Stimulated activated CD4-positive, alpha-beta T cell treated with anti-CD3 and anti-CD28 coated beads, Interleukin-1b, Interleukin-23, amount 100 ng/mL, for 1 hour (primary cell): ENCODE results near the gene REC114.
"Not testable (repeated sequence)": the region's sequence is repeated elsewhere in the genome, so short reads cannot be mapped to it uniquely, and the experiment has no call there.

Source experiments
- DNase-seq, 2 donors: peaks; one replicate each; pipeline ENCODE4 v3.0.0-alpha.2; 2020; ENCODE audit warnings: low read depth in 2 of 2

Gene REC114, protein sequence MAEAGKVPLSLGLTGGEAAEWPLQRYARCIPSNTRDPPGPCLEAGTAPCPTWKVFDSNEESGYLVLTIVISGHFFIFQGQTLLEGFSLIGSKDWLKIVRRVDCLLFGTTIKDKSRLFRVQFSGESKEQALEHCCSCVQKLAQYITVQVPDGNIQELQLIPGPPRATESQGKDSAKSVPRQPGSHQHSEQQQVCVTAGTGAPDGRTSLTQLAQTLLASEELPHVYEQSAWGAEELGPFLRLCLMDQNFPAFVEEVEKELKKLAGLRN

DNA sequence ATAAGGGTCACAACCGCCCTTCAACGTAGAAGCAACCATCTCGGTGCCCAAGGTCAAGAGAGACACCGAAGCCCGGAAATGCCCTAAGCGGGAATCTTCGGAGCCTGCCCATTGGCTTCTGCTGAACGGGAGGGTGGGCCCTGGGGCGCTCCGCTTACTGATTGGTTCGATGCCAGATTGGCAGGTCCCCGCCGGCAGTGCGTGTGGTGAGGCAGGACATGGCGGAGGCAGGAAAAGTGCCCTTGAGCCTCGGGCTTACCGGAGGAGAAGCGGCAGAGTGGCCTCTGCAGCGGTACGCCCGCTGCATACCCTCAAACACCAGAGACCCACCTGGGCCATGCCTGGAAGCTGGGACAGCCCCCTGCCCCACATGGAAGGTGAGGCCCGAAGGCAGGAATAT, at the start of gene REC114:
TSS of gene REC114 (plus strand) at position 197 of the 400 bp plus-strand sequence. CDS start at position 219, 22 bp downstream.
- DNase-seq = no peak

DNA sequence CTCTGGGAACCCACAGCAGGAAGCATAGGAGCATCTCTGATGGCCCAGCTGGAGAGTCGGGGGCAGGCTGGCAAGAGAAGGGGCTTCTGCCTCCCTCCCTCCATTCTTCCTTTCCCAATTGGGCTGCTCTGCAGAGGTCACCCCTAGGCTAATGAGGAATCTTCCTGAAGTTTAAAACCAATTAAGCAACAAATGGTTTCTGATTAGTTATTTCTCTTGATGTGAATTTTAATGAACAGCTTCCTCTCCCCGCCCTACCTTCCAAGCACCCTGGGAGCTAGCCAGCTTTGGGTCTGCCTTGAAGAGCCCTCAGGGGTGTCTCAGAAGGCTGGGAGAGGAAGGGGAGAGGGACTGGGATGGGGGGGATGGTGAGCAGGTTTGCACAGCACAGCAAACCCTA, 49.6 kb upstream of the REC114 start:
- DNase-seq = no peak

DNA sequence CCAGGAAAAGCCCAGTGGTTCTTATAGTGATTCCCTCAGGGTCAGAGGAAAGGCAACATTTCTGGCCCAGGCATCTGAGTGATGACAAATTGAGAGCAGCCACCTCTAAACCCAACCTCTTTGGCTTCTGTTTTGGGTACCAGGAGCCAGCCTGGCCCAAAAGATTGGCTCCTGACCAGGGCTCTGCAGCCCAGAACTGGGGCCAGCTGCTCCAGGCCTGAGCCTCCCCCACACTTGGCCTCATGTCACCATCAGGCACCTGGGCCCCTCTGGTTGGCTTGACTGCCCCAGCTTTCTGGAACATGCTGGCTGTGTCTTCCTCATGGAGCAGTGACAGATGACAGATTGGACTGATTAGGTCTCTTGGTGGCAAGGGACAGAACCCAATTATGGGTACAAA, 48.2 kb upstream of the REC114 start:
- DNase-seq = no peak

DNA sequence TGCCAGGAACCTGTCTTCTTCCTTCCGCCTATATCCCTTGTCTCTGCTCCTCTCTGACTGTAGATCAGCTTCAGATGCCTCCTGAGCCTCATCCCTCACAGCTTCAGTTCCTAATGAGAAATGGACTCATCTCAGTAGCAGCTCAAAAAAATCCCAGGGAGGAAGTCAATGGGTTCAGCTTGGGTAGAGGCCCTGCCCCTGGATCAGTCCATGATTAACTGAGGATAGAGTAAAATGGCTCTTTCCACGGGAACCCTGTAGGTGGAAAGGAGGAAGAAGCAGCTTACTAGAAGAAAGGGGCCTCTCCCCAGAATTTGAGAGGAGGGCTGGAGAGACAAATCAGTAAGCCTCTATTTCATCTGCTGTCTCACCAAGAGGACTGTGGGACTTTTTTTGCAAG, 47.3 kb upstream of the REC114 start:
- no peak for DNase-seq

DNA sequence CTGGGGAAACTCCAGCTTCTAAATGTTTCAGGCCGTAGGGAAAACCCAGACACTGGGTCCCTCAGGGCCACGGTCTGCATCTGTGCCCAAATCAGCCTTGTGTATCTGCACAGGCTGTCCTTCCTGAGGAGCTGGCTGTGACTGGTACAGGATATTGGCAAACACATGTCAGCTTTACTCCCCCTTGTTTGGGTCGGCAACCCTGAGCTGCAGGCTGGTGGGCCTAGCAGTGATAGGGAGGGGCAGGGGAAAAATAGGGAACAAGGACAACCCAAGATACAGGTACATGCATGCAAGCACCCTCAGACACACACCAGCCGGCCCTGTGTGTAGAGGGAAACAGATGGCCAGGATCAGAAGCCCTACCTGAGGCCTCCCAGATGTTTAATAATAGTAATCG, 45.5 kb upstream of the REC114 start:
- no peak for DNase-seq

DNA sequence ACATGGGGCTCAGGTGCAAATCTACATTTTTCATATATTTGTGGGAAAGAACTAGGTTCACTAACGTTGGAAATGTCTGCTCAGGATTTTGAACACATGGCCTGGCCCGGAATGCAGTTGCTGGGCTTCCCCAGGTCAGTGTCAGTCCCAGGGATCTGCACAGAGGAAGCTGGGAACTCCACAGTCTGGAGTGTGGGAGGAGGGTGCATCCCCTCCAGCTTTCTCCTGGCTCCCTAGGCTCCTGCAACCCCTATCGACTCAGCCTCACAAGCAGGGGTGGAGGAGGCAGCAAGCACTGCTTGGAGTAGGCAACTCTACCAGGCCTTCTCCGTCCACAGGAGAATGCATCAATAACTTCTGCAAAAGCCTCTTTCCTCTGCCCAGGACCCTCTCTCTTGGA, 44.1 kb upstream of the REC114 start:
- DNase-seq = no peak

DNA sequence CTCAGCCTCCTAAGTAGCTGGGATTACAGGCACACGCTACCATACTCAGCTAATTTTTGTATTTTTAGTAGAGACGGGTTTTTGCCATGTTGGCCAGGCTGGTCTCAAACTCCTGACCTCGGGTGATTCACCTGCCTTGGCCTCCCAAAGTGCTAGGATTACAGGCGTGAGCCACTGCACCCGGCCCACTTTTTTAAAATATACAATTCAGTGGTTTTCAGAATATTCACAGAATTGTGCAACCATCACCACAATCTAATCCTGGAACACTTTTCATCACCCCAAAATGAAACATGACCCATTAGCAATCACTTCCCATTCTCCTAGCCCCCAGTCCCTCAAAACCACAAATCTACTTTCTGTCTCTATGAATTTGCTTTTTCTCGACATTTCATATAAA, 42.7 kb upstream of the REC114 start:
- DNase-seq = not testable (repeated sequence)

DNA sequence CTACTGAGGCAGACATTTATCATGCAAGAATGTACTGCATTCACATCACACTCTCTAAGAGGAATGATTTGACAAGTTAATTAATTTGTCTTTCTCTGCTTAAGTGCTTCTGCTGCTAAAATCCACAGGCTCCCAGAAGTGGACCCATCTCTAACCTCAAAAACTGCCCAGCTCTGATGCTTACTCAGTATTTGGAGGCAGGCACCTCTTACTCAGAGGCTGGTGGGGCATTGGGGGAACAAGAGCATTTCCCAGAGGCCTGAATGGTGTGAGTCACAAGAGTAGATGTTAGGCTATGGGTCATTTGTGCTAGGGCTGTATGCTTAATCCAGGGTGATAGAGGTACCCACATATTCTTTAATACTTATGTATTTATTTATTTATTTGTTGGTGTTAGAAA, 39.8 kb upstream of the REC114 start:
- DNase-seq = no peak

DNA sequence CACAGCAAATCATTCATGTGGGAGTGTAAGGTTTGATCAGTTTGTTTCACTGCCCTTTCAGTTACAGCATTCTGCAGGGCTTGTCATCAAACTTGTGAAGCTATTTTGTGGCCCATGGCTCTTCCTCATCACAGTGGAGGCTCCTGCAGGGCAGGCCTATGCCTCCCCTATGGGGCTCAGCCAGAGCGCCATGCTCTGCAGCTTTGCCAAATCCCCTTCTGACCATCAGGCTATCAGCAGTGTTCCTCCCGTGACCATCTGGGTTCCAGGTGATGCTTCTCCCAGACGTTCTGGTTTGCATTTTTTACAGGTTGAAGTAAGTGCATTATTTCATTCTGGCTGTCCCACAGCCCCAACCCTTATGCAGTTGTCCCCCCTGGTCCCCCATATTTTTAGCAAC, 28.1 kb upstream of the REC114 start:
- DNase-seq = no peak

DNA sequence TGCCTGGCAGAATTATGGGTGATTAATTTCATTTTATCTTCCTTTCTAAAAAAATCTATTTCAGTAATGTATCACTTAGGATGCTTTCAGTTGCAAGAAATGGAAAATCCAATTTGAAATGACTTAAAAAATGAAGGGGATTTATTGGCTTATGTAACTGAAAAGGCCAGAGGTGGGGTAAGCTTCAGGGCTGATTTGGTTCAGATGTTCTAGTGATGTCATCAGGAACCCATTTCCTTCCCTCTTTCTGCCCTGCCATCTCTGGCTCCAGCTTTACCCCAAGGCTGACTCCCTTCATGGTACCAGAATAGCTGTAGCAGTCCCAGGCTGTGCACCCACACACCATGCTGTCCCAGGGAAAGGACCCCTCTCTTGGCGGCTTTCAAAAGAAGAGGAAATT, 18.5 kb upstream of the REC114 start:
- no peak for DNase-seq

DNA sequence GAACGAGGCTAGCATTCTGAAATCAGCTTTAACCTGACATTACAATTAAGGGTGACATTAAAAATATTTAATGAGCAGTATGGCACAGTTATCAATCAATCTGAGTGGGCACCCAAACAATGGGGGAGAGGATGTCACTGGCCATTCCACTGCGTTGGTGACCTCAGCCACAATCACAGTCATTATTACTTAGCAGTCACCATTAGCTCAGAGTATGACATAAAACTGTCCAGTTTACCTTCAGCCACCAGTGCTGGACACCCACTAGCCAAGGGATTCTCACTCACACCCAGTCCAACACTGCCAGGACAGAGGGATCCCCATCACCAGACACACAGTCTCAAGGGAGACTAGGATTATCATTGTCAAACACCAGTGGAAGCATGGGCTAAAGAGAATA, 17.5 kb upstream of the REC114 start:
- no peak for DNase-seq

DNA sequence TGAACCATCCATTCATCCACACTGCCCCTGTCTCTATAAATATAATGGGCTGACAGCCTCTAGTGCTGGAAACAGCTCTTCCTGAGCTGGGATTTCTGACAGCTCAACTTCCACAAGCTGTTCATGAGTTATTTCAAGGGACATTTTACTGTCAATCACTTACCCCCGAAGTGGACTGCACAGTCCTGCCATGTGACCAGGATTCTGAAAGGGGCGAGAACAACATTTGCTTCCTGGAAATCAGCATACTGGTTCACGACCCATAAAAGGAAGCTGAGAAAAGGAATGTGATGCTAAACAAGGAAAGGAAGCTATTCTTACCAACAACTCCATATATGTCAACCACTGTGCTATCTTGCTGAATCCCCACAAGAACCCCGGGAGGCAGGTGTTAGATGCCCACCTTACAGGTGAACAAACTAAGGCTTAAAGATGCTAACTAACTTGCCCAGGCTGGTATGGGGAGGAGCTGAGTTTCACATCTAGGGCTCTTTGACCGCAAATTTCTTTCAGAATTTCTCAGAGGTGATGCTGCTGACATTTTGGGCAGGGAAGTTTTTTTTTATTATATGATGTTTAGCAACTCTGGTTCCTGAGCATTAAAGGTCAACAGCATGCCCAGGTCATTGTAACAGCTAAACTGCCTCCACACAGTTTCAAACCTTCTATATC, 16.5 kb upstream of the REC114 start:
- DNase-seq = no peak

DNA sequence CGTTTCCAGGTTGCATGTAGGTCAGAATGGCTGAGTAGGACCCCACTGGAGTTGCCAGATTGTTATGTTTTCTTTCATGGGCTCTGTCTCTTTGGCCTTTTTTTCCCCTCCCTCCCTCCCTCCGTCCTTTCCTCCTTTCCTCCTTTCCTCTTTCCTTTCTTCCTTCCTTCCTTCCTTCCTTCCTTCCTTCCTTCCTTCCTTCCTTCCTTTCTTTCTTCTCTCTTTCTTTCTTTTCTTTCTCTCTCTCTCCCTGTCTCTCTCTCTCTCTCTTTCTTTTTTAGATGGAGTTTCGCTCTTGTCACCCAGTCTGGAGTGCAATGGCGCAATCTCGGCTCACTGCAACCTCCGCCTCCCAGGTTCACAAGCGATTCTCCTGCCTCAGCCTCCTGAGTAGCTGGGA, 11.6 kb upstream of the REC114 start:
- DNase-seq = not testable (repeated sequence)

DNA sequence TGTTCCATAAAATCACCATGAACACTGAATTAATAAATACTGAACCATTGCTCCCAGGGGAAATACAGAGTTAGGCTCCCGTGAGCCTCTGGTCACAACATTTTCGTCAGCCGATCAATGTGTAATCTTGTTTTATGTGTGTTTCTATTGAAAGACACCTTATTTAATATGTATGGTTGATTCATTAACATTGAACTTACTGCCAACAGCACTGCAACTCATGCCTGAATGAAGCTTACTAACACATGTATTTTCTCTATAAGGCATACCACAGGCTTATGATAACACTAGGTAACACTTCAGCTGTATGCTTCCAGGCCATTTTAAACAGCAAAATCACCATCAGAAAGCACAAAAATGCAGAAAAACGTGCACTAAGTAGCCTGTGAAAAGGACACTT, 9.1 kb upstream of the REC114 start:
- DNase-seq = no peak

DNA sequence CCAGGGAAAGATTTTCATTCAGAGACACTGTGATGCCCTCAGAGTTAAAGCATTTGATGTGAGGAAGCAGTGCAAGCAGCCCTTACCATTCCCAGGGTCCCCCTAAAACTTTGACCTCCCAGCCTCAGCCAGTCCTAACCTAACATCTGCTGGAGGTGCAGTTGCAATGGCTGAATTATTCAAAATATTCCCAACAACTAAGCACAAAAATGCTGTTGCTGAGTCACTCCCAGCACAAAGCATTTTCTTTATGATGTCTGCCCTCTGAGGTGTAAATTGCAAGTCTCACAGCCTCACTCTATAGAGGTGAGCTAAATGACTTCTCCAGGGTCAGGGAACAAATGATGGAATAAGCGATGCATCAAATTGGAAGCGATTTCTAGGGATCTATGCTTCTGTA, 6.4 kb upstream of the REC114 start:
- DNase-seq = no peak

DNA sequence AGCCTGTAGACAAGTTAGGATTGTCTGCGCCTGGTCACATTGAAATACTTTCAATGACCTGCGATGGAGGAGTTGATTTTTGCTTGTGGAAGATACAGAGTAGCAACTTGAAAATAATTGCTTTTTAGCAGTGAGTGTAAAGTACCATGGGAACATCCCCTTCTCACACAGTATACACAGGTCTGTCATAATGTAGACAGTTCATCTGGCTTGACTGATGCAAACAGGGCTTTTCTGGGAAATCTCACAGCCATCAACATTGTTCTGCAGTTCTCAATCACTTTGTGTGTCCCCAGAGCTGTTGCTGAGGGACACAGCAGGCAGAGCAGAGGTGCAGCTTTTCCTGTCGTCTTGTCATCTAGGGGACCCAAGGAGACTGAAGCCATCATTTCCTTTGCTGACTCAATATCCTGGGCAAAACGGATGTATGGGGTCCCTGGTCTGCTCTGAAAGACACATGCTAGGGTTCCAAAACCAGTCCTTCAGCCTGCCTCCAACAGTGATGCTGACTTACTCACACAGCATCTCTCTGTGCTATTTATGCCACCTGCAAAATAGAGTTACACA, 5.3 kb upstream of the REC114 start:
- no peak for DNase-seq

DNA sequence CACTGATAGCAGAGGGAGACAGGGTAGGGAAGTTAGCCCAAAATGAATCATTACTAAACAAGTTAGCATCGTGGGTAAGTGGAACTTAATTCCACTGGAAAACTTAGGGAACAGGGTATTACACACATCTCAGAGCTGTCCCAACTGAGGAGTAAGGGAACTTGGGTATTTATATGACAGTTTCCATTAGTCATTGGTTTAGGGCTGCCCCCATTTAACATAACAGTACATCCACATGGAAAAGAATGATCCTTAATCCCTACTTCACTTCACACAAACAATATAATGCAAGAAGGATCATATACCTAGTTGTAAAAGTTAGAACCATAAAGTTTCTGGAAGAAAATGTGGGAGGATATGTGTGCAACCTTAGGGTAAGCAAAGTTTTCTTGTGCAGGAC, 4.3 kb upstream of the REC114 start:
- DNase-seq = no peak

DNA sequence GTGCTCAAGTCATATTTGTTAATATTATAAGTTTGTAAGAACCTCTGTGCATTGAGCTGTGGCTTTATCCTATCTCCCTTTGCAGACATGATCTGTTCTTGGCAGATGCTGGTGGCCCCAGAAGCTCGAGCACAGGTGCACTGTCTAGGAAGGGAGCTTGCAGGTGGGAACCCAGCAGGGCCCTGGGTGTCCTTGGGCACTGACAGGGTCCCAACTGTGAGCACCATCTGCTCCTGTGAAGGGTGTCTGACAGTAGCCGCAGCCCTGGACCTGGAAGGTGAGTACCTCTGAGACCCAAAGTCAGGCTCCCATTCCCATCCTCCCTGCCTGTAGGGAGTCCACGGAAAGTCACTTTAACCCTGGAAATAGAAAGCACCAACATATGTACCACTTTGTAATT, 2.4 kb upstream of the REC114 start:
- no peak for DNase-seq

DNA sequence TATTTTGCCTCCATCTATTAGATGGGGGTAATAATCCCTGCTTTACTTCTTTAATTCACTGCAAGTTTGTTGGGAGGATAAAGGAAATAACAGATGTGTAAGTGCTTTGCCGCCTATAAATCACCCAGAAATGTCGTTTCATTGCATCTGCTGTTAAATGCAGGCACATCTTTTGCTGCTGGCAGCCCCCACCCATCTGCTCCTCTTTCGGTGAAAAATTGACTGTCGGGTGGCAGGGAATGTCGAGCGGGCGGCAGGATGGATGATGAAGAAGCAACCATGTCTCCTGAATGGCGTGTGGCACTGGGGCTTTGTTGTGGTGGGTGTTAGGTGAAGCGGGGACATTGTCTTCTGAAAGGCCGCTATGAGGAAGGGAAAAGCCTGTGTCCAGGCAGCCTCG, 543 bp upstream of the REC114 start:
- DNase-seq = no peak

DNA sequence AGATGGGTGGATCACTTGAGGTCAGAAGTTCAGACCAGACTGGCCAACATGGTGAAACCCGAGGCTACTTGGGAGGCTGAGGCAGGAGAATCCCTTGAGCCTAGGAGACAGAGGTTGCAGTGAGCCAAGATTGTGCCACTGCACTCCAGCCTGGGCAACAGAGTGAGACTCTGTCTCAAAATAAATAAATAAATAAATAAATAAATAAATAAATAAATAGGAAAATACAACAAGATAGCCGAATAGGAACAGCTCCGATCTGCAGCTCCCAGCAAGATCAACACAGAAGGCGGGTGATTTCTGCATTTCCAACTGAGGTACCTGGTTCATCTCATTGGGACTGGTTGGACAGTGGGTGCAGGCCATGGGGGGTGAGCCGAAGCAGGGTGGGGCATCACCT, 4.5 kb downstream of the REC114 start:
- not testable (repeated sequence) for DNase-seq

DNA sequence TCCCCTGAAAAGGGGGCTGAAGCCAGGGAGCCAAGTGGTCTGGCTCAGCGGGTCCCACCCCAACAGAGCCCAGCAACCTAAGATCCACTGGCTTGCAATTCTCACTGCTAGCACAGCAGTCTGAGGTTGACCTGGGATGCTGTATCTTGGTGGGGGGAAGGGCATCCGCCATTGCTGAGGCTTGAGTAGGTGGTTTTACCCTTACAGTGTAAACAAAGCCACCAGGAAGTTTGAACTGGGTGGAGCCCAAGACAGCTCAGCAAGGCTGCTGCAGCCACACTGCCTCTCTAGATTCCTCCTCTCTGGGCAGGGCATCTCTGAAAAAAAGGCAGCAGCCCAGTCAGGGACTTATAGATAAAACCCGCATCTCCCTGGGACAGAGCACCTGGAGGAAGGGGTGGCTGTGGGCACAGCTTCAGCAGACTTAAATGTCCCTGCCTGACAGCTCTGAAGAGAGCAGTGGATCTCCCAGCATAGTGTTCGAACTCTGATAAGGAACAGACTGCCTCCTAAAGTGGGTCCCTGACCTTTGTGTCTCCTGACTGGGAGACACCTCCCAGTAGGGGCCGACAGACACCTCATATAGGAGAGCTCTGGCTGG, 5.3 kb downstream of the REC114 start:
- not testable (repeated sequence) for DNase-seq

DNA sequence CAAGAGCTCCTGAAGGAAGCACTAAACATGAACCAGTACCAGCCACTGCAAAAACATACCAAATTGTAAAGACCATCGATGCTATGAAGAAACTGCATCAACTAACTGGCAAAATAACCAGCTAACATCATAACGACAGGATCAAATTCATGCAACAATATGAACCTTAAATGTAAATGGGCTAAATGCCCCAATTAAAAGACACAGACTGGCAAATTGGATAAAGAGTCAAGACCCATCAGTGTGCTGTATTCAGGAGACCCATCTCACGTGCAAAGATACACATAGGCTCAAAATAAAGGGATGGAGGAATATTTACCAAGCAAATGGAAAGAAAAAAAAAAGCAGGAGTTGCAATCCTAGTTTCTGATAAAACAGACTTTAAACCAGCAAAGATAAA, 7.0 kb downstream of the REC114 start:
- not testable (repeated sequence) for DNase-seq

DNA sequence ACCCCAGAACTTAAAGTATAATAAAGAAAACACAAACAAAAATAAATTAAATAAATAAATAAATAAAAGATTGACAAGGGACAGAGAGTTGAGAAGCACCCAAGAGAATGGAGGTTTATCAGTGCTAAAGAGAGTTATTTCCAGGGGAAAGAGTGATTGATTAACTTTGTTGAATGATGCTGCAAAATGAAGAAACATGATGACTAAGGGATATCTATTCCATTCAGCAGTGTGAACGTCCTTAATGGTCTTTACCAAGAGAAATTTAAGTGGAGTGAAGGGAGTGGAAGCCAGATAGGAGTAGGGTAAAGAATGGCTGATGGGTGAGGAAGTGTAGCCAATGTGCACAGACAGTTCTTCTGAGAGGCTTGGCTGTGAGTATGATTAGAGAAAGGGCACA, 11.1 kb downstream of the REC114 start:
- no peak for DNase-seq
